Measurements from ENCODE around the gene GABRA5.
"Not testable (repeated sequence)": the region's sequence is repeated elsewhere in the genome, so short reads cannot be mapped to it uniquely, and the experiment has no call there.

GABRA5 gene

DNA sequence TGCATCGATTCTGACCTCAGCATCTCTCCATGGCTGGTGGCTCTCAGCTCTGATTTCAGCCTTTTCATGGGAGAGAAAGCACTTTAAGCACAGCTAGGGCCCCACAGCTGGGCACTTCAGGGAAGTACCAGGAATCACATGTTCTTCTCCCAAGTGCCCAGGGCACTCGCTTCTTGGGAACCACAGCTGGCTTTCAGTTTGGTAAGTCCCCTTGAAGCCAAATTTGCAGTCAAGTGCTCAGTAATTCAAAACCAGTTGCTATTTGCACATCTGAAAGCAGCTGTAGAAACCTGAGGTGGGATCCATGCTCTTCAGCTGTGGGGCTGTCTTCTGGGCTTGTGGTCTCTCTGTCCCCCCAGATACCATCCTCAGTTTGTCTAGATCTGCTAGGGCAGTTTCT is 12.8 kb downstream of the GABRA5 start:
- no peak for DNase-seq

DNA sequence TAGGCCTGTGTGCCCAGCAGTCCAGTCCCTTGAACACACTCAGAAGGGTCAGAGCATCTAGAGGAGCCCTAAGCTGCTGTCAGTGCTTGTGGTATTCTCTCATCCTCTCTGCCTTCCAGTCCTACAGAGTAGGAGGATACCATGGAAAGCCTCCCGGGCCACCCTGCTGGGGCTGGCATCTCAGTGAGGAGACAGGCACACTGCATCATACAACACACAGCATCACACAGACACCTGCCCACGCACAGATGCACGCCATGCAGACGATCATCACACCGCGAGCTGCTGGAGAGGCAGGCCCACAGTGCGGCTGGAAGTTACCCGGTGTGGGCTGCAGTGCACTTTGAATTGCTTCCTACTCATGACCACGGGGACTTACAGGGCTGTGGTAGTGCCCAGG is 15.2 kb downstream of the GABRA5 start:
- DNase-seq, result no peak

DNA sequence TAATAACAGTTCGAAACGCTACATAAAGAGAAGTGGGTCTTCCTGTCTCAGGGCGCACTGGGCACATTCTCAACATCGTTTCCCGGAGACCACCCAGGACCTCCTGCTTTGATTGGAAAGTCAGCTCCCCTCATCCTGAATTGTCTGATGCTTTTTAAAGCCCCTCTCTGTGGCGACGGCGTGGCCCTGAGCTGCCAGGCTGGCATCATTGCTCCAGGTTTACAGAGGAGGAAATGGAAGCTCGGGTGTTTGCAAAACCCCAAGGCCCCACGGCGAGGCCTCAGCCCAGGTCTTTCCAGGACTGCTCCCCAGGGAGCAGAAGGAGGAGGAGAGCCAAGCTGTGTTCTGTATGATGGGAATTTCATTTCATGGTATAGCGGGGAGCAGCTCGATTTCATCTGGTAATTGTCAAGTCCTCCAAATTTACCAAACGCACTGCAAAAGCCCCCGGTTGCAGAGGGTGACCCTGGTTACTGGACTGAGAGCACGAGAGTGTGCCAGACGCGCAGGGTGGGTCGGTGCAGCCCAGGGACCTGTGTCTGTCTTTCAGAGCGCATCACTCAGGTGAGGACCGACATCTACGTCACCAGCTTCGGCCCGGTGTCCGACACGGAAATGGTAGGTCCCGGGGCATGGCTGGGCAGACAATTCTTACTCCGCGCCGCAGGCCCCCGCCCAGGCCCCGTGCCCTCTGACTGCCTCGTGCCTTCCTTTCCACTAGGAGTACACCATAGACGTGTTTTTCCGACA is 15.9 kb downstream of the GABRA5 start:
- no peak for DNase-seq

DNA sequence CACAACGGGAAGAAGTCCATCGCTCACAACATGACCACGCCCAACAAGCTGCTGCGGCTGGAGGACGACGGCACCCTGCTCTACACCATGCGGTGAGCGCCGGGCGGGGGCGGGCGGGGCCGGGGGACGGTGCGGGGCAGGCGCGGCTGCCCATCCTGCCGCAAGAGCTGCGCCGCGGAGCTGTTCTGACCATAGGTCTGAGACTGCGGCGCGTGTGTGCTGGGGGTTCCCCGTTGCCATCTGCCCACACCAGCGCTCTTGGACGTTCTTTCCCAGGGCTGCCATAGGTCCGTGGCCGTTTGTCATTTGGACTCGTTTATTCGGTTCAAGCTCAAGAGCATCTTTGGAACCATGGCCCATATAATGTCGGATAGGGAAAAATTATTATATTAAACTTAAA is 16.6 kb downstream of the GABRA5 start:
- no peak for DNase-seq

DNA sequence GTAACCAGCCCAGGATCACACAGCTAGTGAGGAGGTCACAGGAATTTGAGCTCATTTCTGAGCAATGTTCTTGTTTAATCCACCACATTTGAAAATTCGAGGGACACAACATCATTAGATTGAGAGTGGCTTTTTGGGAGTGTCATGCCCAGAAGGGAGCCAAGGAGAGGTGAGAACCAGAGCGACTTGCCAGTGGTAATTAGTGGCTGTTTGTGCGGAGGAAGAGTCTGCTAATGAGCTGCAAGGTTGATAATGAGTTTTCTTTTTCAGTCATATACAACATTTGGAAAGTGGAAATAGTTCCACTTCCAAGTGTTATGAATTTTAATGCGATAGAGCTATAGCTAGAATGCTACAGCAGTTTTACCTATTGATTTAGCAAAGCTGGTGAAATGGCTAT is 19.7 kb downstream of the GABRA5 start:
- no peak for DNase-seq

DNA sequence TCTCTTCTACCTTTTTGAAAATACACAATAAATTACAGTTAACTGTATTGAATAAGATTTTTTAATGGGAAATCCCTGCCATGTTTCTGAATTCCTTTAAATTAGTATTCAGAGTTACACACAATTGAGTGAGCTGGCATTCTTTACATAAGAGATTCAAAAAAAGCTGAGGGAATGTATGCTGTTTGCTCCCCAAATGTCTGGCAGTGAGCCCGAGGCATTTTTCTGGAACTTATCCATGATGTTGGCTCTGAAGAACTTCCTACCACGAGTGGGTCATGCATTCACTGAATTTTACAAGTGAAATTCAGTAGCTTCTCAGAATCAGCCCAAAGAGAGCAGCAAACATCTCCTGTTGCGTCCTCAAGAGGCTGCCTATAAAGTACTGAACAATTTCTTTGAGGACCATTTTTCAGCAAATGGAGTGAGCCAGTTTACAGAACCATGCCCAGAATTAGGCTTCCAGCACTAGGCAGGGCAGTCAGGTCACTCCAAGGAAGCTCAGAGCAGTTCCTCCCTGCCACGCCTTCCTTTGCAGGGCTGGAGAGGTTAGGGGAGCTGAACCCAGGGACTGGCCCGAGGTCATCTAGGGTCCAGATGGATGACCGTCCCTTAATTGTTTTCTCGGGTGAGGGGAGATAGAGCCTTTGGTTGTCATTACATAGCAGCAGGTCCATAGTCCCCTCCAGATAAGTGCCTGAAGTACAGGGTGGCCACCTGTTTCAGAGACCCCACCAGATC is 21.2 kb downstream of the GABRA5 start:
- DNase-seq, result no peak

DNA sequence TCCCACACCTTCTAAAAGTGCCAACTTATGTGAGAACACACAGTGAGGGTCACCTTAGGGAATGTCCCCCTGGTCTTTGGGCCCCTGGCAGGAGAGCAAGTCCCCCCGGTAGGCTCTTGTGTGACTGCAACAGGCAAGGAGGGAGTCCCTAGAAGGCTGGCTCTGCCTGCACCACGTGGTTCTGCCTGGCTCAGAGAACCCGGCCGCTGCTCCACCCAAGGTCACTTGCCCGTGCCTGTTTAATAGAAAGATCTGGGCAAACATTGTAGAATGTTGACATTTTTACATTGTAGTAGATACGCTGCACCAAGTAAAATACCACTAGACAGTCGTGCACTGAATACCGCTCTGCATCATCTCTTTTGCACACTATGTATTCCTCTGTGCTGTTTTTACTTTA is 21.9 kb downstream of the GABRA5 start:
- DNase-seq, result no peak

DNA sequence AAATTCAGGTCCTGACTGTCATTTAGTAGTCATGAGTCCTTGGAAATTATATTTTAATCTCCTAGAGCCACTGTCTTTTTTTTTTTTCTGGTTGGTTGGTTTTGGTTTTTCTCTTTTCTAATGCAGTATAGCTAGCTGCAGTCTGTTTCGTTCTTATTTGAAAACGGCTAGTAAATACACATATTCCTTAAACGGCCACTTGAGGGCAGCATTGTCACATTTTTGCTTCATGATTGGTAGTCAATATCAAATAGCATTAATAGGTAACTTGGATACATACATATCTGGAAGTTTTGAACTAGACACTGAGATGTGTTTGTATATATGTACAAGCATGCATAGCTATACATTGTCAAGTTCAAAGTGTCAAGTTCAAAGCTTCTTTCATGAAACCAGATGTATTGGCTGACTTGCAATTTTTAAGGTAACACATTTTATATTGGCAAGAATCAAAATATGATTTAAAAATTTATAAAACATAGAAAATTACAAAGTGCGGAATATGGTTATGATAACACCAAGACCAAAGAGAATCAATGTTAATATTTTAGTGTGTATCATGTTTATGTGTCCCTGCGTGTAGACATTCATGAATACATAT is 22.5 kb downstream of the GABRA5 start:
- peak in 1 of 2 donors; percentile 25 for DNase-seq

DNA sequence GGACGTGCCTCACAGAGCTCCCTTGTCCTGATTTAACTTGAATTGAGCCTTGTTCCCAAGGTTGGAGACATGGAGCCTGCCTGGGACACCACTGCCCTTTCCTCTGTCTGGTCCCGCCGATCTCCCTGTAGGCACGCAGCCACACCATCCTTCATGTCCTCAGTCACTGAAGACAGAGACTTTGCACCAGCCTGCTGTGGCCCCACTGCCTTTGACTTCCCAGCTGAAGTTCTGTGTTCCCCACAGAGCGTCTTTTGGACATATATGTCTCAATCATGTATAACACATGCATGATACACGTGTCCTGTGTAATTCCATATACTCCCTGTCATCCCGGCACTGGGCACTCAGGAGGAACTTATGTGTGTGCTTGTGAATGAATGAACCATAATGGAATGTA is 23.6 kb downstream of the GABRA5 start:
- no peak for DNase-seq

DNA sequence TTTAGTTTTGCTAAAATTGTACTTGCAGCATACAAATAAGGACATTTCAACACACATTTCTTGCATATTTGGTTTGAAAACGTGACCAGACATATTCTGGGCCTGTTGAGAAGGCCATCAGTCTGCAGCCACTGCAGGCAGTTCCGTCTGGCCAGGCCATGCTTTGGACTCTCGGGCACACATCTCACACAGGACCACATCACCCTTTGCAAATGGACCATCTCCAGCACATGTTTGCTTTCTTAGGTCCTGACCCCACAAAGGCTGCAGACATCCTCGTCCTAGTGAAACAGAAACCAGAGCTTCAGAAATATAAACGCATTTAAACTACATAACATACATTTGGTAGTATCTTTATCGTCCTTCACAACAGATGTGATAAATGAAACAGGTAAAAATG is 24.1 kb downstream of the GABRA5 start:
- DNase-seq, result no peak

DNA sequence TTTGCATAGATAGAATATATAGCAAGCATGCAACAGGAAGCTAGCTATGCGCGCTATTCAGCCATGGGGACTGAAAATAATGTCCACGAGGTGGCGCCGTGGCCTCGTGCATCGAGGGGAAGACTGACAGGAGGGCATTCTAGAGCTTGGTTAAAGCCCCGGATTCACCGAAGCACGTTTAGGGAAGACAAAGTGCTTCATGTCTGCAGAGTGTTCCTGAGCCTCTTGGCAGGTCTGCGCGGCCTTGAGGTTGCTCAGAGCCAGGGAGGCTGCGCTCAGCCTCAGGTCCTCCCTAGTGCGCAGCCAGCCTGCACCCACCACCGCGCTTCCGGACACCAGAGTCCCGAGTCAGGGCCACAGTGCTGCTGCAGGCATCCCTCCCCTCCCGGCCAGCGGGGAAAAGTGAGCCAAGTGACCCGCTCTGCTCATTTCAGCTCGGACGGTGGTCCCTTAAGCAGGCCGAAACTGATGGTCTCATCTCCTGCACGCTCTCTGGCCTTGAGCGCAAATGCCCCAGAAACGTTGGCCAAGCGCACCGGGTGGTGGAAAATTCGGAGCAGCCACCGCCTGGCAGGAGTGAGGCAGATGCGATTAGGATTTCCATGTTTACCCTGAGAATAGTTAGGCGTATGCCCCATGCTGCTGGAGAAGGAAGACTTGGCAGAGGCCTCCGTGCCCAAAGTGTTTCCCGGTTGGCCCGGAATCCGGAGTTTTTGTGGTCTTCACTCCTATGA is 24.8 kb downstream of the GABRA5 start:
- DNase-seq, result no peak

DNA sequence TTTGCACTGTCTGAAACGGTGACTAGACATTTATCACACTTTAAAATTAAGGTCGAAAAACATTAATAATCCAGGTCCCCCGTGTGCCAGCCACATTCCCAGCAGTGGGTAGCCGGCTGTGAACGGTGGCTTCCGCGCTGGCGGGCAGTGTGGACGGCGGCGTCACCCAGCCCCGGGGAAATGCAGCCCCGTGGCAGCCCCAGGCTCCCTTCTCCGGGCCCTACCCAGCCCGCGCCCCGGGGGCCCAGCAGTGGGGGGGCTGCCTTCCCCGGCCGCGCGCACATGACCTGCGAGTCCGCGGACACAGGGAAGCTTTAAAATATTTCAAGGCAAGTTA is 25.3 kb downstream of the GABRA5 start:
- no peak for DNase-seq

DNA sequence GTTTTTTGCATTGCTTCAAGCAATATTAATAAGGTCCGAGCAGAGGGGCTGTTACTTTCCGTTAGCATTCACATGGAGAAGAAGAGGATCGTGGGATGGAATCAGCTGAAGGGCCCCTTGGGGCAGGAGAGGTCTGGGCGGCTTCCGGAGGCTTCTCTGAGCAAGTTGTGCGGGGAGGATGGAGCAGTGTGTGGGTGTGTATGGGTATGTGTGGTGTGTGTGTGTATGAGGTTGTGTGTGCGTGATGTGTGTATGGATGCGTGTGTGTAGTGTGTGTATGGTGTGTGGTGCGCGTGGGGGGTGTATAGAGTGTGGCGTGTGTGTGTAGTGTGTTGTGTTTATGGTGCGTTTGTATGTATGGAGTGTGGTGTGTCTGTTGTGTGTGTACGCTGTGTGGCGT is 25.8 kb downstream of the GABRA5 start:
- DNase-seq, result no peak

DNA sequence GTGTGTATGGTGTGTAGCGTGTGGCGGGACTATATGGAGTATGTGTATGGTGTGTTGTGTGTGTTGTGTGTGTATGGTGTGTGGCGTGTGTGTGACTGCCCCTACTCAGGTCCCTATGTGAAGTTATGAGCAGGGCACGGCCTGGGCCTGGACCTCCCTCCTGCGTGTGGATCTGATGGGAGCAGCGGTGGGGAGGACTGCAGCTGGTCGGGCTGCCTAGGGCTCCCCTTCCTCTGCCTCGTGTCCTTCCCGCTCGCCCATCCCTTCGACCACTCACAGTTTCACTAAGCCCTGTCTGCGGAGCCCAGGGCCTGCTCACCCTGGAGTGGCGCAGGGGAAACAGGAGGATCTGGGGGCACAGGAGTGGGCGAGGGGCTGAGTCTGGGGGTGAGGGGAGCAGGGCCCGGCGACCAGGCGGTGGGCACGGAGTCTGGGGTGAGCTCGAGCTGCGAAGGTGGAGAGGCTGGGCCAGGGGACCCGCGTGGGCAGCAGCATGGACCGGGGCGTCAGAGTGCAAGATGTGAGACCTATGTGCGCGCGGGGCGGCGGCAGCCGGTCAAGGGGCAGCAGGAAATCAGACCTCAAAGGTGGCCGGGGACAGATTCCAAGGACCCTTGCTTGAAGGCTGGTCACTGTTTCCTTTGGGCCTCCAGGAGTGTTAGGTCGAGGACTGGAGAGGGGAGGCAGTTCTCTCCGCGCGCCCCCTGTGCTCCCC is 26.6 kb downstream of the GABRA5 start:
- DNase-seq, result no peak

DNA sequence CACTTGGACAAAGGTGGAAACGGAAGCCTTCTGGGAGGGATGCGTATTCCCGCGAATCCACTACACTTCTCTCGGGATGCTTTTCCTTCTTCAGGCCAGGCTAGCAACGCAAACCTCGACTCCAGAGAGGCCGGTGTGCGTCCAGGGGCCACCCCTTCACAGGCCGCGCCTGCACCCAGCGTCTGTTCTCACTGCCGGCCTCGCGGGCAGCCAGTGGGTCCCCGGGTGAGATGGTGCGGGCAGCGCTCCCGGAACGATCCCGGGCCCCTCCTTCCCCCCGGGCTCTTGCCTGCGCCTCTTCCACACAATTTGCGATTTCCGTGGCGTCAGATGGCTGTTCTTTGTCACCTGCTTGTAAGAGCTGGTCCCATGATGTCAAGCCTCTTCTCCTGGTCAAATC is 27.3 kb downstream of the GABRA5 start:
- no peak for DNase-seq

DNA sequence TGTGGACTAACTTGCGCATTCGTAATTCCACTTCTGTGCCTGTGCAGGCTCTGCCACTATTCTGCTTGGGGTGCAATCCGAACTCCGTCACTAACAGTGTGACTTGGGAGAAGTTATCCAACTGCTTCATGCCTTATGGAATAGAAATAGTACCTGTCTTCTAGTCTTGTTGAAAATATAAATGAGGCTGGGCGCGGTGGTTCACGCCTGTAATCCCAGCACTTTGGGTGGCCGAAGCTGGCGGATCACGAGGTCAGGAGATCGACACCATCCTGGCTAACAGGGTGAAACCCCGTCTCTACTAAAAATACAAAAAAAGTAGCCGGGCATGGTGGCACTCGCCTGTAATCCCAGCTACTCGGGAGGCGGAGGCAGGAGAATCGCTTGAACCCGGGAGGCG is 28.5 kb downstream of the GABRA5 start:
- not testable (repeated sequence) for DNase-seq

DNA sequence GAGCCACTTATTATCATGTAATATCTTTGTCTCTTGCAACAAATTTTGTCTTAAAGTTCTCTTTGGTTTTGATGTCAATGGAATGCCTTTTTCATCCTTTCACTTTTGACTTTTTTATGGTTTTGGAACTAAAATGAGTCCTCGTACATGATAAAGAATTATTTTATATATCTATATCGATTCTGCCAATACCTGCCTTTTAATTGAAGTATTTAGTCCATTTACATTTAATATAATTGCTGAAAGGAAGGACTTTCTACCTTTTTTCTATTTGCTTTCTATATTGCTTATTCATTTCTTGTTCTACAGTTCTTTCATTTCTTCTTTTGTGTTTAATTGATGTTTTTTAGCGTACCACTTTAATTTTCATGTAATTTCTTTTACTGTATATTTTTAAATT is 32.8 kb downstream of the GABRA5 start:
- DNase-seq, result no peak

DNA sequence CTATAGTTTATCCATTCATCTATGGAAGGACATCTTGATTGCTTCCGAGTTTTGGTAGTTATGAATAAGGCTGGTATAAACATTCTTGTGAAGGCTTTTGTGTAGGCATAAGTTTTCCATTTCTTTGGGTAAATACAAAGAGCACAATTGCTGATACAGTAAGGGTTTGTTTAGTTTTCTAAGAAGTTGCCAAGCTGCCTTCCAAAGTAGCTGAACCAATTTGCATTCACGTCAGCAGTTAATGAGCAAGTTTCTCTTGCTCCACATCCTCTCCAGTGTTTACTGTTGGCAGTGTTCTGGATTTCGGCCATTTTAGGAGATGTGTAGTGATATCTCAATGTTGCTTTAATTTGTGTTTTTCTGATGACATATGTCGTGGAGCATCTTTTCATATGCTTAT is 34.2 kb downstream of the GABRA5 start:
- no peak for DNase-seq

DNA sequence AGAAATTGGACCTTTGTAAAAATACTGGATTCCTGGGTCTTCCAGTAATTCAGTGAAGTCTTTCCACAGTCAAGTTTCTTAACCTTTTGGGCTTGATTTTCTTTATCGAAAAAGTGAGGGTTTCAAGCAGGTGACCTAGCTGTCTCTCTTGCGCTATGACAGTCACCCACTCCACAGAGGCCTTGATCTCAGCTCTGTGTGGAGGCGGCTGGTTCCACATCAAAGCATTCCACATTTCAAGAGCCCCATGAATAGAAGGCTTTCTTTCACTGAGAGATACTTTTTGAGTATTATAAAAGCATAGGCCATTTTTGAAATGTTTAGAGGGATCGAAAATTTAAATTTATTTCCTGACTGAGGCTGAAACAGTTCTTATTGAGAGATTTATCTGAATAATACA is 43.9 kb downstream of the GABRA5 start:
- no peak for DNase-seq

DNA sequence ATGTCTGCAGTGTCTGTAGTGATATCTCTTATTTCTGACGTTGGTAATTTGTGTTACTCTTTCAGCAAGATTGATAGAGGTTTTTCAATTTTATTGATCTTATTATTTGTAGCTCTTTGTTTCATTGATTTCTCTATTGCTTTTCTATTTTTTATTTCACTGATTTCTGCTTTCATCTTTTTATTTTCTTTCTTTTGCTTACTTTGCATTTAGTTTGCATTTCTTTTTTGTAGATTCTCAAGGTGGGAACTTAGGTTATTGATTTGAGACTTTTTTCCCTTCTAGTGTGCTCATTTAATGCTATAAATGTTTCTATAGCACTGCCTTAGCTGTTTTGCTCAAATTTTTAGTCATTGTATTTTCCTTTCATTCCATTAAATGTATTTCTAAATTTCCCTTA is 54.6 kb downstream of the GABRA5 start:
- DNase-seq, result no peak

DNA sequence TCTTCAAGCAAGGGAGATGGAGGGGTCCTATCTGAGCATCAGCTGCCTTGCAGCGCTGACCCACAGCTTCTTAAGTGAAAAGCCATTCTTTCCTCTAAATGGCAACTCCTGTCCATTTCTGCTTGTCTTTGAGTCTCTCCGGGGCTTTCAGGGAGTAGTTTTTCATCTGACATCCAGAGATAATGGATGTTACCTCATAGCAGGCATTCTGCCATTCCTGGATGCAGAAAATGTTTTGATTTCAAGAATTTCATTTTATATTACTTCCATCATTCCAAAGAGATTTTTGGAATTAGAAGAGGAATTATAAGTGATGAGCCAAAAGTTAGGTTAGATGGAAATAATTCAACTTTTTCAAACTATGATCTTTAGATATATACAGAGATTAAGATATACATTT is 59.2 kb downstream of the GABRA5 start:
- no peak for DNase-seq

DNA sequence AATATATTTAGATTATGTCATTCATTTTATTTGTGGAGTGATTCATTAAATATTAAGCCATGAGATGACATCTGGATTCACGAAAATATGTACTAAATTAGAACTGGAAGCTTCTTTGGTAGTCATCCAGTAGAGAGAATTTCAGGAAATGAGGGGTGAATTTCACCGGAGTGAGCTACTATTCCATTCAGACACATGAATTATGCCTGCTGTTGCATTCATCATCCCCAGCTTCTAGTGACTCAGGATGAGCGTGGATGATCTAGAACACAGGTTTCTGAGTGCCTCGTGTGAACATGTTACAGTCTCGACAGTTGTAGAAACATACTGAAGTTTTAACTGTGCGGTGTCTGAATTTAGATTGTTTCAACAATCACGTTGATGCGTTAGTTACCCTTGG is 61.2 kb downstream of the GABRA5 start:
- no peak for DNase-seq

DNA sequence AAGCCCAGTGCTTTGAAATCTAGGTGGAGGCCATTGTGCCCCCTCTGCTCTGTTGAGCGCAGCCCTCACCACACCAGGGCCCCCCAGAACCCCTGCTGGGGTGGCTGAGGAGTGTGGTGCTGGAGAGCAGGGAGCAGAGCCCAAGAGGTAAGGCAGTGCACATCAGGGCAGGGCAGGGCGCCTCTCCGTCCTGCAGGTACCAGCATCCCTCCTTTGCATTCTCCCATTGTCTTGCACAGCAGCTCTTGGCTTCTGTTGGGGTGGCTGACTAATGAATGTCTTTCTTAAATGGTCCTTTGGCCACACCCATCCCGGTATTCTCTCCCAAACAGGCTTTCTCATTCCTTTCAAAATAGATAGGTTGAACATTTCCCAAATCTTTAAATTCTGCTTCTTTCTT is 62.7 kb downstream of the GABRA5 start:
- no peak for DNase-seq

All from activated CD4-positive, alpha-beta T cell treated with anti-CD3 and anti-CD28 coated beads for 4 hours (primary cell).